Hematopoietic multipotent progenitor cell treated with erythropoietin and hydrocortisone succinate and interleukin-3 and kit ligand, for 6 days (in vitro differentiated cells): Measurements from ENCODE around the gene DPH2.

Experiments
- DNase-seq: peaks from one replicate; pipeline ENCODE4 v3.0.0-alpha.2; 2015

The DPH2 gene

DNA sequence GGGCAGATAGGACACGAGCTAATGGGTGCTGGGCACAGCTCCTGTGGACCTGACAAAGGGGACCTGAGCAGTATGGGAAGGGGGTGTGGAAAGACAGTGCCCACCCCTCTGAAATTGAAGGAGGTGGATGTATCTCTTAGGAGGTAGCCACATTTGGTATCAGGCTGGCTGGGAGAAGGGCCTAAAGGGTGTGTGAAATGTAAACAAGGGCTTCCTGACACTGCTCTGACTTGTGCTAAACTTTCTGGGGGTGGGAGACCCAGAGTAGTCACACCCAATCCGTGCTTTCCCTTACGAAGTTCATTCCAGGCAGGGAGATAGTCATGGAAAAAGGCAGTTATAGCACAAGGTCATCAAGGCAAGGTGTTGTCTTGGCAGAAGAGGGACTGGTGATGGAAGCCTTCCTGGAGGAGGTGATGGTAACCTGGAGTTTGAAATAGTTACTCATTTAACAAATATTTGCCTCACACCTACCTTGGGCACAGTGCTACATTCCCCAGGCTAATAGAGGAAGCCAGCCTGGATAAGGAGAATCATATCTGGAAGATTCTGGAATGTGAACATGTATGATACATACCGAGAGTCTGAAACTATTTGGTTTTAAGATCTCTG, 16.3 kb downstream of the DPH2 start:
- no peak for DNase-seq

DNA sequence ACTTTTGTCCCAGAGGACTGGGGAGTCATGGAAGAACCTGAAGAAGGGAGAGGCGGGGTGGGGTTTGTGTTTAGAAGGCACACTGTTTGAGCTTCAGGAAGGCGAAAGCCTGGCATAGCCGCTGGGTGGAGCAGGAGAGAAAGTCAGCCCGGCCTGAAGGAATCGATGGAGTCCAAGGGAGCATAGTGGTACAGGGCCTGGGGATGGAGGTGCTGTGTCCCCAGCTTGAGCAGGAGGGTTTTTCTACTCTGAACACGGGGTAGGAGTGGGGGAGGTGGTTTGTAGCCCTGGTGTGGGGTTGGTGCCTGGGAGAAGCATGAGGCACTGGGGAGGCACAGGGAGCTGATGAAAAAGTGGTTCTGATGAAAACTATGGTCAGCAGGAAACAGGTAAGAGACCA, 16.9 kb downstream of the DPH2 start:
- no peak for DNase-seq

GRCh38 chr1:43987159-43987902, 17.5 kb downstream of the DPH2 start:
- DNase-seq: no peak

DNA sequence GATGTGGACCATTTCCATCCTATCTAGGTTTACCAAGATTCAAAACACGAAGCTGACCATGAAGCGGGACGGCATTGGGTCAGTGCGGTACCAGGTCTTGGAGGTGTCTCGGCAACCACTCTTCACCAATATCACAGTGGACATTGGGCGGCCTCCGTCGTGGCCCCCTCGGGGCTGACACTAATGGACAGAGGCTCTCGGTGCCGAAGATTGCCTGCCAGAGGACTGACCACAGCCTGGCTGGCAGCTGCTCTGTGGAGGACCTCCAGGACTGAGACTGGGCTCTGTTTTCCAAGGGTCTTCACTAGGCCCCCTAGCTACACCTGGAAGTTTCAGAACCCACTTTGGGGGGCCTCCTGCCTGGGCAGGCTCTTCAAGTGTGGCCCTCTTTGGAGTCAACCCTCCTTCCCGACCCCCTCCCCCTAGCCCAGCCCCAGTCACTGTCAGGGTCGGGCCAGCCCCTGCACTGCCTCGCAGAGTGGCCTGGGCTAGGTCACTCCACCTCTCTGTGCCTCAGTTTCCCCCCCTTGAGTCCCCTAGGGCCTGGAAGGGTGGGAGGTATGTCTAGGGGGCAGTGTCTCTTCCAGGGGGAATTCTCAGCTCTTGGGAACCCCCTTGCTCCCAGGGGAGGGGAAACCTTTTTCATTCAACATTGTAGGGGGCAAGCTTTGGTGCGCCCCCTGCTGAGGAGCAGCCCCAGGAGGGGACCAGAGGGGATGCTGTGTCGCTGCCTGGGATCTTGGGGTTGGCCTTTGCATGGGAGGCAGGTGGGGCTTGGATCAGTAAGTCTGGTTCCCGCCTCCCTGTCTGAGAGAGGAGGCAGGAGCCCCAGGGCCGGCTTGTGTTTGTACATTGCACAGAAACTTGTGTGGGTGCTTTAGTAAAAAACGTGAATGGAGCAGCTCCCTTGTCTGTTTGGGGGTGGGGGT, 20.7 kb downstream of the DPH2 start:
- peak; percentile 35 for DNase-seq

- DNase-seq: no peak
Measured at GRCh38 chr1:43991200-43991475, 21.3 kb downstream of the DPH2 start.

GRCh38 chr1:43991476-43992231, 21.8 kb downstream of the DPH2 start, which contains the start of gene CCDC24:
Gene CCDC24 (plus strand): TSS chr1:43991599. CDS start chr1:43991879, 280 bp downstream.
- peak; percentile 89 for DNase-seq

DNA sequence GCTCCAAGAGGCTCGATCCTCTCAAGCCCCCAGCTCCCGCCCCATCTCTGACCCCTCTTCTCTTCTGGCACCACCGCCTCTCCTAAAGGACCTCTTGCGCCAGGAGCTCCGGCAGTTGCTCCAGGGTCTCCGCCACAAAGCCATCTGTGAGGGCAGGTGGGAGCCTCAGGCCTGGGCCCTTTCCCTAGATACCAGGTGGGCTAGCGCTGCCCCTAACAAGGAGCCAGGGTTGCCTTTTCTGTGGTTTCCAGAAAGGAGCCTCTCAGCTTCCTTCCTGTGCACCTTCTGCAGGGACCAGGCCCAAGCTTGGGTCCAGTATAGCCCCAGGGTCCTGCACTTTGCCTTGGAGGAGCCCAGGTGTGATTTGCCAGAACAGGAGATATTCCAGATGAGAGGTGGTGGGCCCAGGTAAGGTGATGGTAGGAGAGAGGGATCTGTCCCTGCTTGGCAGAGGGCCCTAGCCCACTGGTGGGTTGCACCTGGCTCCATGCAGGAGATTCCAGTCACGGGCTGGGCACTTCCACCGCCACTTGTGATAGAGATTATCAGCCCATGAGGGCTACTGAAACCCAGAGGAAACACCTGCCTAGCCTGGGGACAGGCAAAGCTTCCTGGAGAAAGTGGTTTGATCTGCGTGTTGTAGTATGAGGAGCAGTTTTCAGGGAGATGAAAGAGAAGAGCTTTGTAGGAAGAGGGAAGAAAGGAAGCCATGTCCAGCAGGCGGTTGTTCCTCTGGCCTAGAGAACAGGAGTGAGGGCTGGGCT, 22.6 kb downstream of the DPH2 start:
- no peak for DNase-seq

DNA sequence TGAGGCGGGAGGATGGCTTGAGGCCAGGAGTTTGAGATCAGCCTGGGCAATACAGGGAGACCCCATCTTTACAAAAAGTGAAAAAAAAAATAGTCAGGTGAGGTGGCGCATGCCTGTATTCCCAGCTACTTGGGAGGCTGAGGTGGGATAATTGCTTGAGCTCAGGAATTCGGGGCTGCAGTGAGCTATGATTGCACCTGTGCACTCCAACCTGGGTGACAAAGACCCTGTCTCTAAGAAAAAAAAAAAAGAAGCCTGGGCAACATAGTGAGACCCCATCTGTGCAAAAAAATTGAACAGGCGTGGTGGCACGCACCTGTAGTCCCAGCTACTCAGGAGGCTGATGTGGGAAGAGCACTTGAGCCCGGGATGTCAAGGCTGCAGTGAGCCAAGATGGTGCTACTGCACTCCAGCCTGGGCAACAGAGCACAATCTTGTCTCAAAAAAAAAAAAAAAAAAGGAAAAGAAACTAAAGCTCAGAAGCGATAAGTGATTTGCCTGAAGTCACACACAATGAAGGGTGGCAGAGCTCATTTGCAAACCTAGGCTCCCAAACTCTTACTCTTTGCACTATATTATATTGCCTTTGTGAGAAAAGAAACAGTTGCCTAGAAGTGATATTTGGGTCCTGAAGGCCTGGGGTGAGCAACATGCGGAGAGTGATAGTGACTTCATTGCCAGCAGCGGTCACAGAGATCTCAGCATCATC, 23.6 kb downstream of the DPH2 start:
- DNase-seq: no peak

DNA sequence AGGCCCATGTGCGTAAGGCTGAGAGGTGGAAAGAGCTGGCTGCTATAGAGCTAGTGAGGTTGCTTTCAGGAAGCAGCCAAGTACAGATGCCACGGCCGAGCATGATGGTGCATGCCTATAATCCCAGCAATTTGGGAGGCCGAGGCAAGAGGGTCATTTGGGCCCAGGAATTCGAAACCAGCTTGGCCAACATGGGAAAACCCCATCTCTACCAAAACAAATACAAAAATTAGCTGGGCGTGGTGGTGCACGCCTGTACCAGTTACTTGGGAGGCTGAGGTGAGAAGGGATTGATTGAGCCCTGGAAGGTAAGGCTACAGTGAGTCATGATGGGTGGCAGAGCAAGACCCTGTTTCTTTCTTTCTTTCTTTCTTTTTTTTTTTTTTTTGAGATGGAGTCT, 24.3 kb downstream of the DPH2 start:
- DNase-seq: no peak

GRCh38 chr1:43994794-43995790, 25.3 kb downstream of the DPH2 start:
- DNase-seq: peak; percentile 84

- no peak for DNase-seq
Measured at GRCh38 chr1:43995984-43996732, 26.3 kb downstream of the DPH2 start.

- DNase-seq: no peak
Measured at GRCh38 chr1:43996733-43997115, 26.9 kb downstream of the DPH2 start.

GRCh38 chr1:43997295-43997999, 27.6 kb downstream of the DPH2 start:
- DNase-seq: no peak

DNA sequence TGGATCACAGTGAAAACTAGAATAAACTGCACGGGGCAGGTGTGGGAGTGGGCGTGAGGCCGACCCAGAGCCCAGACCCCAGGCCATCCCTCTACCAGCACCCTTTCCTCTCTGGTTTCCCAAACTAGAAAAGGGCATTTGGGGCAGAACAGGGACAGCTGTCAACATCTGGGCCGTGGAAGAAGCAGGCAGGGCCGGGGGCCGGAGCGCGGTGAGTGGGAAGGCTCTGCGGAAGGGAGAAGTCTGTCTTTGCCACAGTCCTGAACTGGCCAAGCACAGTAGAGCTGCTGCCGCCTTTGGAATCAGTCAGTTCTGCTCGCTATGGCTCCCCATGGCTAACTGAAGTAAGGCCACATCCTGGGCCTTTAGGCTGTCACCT, 28.2 kb downstream of the DPH2 start:
- no peak for DNase-seq

GRCh38 chr1:43999455-43999854, 29.6 kb downstream of the DPH2 start:
- DNase-seq: no peak

- DNase-seq: no peak
Measured at GRCh38 chr1:44000122-44000665, 30.4 kb downstream of the DPH2 start.

DNA sequence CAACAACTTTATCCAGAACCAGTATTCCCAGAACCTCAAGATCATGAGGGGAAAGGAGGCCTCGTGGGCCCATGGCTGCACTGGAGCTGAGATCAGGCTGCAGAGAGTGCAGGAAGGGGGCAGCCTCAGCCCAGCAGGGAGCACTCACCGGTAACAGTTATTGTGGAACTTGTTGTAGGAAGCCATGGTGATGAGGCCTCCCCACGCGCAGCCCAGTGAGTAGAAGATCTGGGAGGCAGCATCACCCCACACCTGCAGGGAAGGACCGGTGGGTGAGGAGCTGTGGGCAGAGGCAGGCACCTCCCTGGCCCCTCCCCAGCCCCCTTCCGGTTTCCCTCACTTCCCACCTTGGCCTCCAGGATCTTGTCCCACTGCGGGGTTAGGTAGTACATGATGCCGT, 32.4 kb downstream of the DPH2 start:
- no peak for DNase-seq

DNA sequence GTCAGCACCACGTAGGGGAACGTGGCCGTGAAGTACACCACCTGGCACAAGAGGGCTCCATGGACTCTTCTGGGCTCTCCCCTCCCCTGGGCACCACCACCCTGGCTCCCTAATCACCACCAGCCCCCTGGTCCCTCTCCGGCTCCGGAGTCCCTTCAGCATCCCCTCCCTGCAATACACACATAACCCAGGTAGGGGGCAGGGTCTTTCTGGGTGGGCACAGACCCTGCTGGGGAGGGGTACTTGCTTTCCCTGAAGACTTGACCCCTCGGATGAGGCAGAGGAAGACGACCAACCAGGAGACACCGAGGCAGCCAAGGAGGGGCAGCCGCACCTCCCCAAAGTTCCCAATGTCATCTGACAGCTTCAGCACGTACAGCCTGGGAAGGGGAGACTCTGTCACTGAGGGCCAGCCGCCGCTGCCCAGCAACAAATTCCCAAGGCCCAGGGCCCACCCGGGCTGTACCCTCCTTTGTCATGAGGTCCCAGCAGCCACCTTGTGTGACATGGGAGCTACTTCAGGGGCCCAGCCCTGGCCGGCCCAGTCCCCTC, 32.9 kb downstream of the DPH2 start:
- DNase-seq: no peak
